Measurements from ENCODE around the gene TMEM87A. TPM values are rescaled to one million over a fixed set of nuclear protein-coding genes. Genes with fewer than 3 reads are reported as not detected.

TMEM87A gene
- total and polyA plus RNA-seq, 10 donors, result 13.4 to 48.3 (median 40.9) TPM

DNA sequence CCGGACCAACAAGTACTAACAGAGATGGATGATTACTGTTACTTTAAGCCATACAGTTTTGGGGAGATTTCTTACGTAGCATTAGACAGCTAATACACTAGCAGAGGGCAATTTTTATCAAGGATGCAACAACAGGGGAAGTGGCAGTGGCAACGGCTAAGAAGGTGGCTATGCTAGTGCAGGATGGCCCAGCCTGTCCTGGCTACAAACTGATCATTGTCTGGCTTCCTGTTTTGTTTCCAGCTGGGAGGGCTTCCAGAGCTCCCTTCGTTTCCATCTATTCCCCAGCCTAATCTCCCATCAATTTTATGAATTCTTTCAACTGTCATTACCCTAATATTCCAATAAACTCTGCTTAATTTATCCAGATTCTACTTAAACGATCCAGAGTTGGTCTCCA lies 100.8 kb downstream of the TMEM87A start:
- TF ChIP-seq POLR2AphosphoS5 (IDR thresholded peaks at IDR 0.05) (no peak), POLR2A (IDR thresholded peaks at IDR 0.05) (no peak)
- TF ChIP-seq, protein P1, sequence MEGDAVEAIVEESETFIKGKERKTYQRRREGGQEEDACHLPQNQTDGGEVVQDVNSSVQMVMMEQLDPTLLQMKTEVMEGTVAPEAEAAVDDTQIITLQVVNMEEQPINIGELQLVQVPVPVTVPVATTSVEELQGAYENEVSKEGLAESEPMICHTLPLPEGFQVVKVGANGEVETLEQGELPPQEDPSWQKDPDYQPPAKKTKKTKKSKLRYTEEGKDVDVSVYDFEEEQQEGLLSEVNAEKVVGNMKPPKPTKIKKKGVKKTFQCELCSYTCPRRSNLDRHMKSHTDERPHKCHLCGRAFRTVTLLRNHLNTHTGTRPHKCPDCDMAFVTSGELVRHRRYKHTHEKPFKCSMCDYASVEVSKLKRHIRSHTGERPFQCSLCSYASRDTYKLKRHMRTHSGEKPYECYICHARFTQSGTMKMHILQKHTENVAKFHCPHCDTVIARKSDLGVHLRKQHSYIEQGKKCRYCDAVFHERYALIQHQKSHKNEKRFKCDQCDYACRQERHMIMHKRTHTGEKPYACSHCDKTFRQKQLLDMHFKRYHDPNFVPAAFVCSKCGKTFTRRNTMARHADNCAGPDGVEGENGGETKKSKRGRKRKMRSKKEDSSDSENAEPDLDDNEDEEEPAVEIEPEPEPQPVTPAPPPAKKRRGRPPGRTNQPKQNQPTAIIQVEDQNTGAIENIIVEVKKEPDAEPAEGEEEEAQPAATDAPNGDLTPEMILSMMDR (IDR thresholded peaks at IDR 0.05 in 8 of 11, conservative IDR thresholded peaks at IDR 0.05 in 3 of 11), result no peak
- no peaks in the 10 kb centered on the region for H3K27me3 ChIP-seq (replicated peaks in 1 of 7)

DNA sequence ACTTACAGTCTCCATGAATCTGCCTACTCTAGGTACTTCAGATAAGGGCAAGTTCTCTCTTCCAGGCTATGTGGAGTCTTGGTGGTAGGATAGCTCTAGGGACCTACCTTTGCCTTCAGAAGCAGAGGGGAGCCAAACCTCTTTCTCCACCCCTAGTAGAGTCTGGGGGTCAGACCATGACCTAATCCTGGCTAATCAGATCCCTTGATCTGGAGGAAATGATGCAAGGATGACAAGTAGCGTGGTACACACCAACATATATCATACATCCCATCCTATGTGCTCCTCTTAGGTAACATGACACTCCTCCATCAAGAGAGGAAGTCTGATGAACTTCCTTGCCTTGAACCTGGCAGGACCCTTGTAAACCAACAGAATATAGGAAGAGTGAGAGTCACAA lies 101.4 kb downstream of the TMEM87A start:
- Histone ChIP-seq H3K36me3 (peaks cover 1 to 100% (median 84%) of the 10 kb centered on the region in 6 donors), H3K9me3 (no peaks in the 10 kb centered on the region), H3K27me3 (replicated peaks in 1 of 7) (no peaks in the 10 kb centered on the region), H3K27ac (peak overlapping the region in 4 of 8 donors; percentile 27 to 67 (median 55)), H3K4me1 (peaks cover 0 to 21% (median 14%) of the 10 kb centered on the region in 6 donors), H3K4me3 (no peak overlapping the region)
- WGBS, 5 donors, result 48 to 83% (median 55%) methylated on average over 1 of the region's 1 CpG
- no peak for TF ChIP-seq POLR2A (IDR thresholded peaks at IDR 0.05)
- no peak for DNase-seq
- intact Hi-C loops (cut with DNase I; ENCODE audit: low total_unique reads), result no loop called here

More for the DNA sequence above, 100.8 kb downstream of the TMEM87A start:
- no peak for DNase-seq
- Histone ChIP-seq H3K36me3 (peaks cover 3 to 100% (median 83%) of the 10 kb centered on the region in 6 donors), H3K27ac (peak overlapping the region in 4 of 8 donors; percentile 27 to 67 (median 54)), H3K4me1 (peaks cover 0 to 21% (median 14%) of the 10 kb centered on the region in 6 donors), H3K9me3 (no peaks in the 10 kb centered on the region), H3K4me3 (no peak overlapping the region)
- 74 to 84% (median 82%) methylated on average over 5 of the region's 5 CpGs for WGBS, 5 donors
- intact Hi-C loops (cut with DNase I; ENCODE audit: low total_unique reads), result no loop called here

DNA sequence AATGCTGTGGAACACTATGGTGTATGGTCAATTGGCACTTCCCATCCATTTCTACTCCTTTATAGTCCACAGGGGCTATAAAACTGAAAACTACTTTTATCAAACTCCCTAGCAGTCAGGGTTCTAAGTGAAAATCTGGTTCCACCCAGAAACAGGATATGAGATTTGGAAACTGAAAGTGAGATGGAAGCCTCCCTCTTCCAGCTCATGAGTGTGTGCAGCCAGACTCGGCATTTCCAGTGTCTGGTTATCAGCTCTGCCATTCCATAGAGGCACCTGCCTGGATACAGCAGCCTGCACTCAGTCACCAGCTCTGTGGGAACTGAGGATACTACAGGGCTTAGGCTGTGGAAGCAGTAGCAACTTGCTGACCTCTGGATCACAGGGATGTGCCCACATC lies 102.1 kb downstream of the TMEM87A start:
- Histone ChIP-seq H3K27me3 (replicated peaks in 1 of 7) (no peaks in the 10 kb centered on the region), H3K36me3 (peaks cover 4 to 100% (median 87%) of the 10 kb centered on the region in 6 donors), H3K27ac (peak overlapping the region in 6 of 8 donors; percentile 36 to 67 (median 55)), H3K9me3 (no peaks in the 10 kb centered on the region), H3K4me3 (no peak overlapping the region), H3K4me1 (peaks cover 0 to 21% (median 14%) of the 10 kb centered on the region in 6 donors)
- intact Hi-C loops (cut with DNase I; ENCODE audit: low total_unique reads), result no loop called here
- no peak for DNase-seq
- TF ChIP-seq POLR2A (IDR thresholded peaks at IDR 0.05), result no peak
- no peak for TF ChIP-seq POLR2AphosphoS5 (IDR thresholded peaks at IDR 0.05)
- TF ChIP-seq, protein P1 (IDR thresholded peaks at IDR 0.05 in 8 of 11, conservative IDR thresholded peaks at IDR 0.05 in 3 of 11), result no peak
- 39 to 56% (median 46%) methylated on average over 1 of the region's 1 CpG for WGBS, 5 donors

DNA sequence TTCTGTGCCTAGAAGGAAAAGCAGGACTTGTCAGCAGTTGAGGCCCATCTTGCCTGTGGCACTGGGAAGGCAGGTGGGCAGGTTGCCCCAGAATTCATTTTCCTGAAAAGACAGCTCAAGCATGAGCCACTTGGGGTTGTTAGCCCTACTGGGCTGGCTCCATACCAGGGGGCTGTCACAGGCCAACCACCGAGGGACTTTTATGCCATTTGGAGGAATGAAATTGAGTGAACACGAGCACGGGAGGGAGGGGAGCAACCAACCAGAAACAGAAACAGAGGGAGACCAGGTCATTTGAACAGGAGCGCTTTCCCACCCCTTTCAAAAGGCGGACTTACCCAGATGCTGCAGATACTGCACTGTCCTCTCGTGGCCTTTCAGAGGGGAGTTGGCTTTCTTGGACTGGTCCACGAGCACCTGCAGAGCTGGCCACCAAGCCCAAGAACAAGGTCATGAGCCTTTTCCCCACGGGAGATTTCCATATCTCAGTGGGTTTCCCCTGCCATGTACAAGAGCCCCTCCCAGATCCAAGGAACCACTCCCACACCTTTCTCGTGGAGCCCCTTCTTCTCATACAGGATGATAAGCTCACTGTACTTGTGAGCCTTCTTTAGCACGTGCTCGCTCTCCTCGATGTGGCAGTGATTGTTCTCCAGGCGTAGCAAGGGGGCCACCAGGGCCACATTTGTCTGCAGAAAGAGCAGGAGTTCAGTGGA lies 106.8 kb downstream of the TMEM87A start:
- no peaks in the 10 kb centered on the region for H3K9me3 ChIP-seq
- peaks cover 0 to 10% (median 7%) of the 10 kb centered on the region in 6 donors for H3K4me1 ChIP-seq
- 90 to 97% (median 95%) methylated on average over 13 of the region's 13 CpGs for WGBS, 5 donors
- H3K27me3 ChIP-seq (replicated peaks in 1 of 7), result no peaks in the 10 kb centered on the region
- no peak overlapping the region for H3K27ac ChIP-seq
- peaks cover 6 to 100% (median 91%) of the 10 kb centered on the region in 6 donors for H3K36me3 ChIP-seq
- TF ChIP-seq, protein P1 (IDR thresholded peaks at IDR 0.05 in 8 of 11, conservative IDR thresholded peaks at IDR 0.05 in 3 of 11), result no peak
- TF ChIP-seq POLR2AphosphoS5 (IDR thresholded peaks at IDR 0.05), result no peak
- no peak for TF ChIP-seq POLR2A (IDR thresholded peaks at IDR 0.05)
- intact Hi-C loops (cut with DNase I; ENCODE audit: low total_unique reads), result no loop called here
- DNase-seq, result no peak
- no peak overlapping the region for H3K4me3 ChIP-seq

Data from spleen (tissue), 11 donors.